ENCODE measurements around the gene LSM10. TPM values are rescaled to one million over a fixed set of nuclear protein-coding genes. Genes with fewer than 3 reads are reported as not detected.

Gene LSM10
- polyA plus RNA-seq, 1 donor = 24.0 TPM

- DNase-seq (ENCODE audit: low read depth) = no peak
These were observed 46.3 kb downstream of the LSM10 start for GRCh38 chr1:36351227-36351977.

GRCh38 chr1:36350659-36351226 lies 47.0 kb downstream of the LSM10 start:
- no peak for DNase-seq (ENCODE audit: low read depth)

GRCh38 chr1:36349839-36350238 lies 47.9 kb downstream of the LSM10 start:
- no peak for DNase-seq (ENCODE audit: low read depth)

GRCh38 chr1:36349241-36349671 lies 48.5 kb downstream of the LSM10 start:
- DNase-seq (ENCODE audit: low read depth) = no peak

DNA sequence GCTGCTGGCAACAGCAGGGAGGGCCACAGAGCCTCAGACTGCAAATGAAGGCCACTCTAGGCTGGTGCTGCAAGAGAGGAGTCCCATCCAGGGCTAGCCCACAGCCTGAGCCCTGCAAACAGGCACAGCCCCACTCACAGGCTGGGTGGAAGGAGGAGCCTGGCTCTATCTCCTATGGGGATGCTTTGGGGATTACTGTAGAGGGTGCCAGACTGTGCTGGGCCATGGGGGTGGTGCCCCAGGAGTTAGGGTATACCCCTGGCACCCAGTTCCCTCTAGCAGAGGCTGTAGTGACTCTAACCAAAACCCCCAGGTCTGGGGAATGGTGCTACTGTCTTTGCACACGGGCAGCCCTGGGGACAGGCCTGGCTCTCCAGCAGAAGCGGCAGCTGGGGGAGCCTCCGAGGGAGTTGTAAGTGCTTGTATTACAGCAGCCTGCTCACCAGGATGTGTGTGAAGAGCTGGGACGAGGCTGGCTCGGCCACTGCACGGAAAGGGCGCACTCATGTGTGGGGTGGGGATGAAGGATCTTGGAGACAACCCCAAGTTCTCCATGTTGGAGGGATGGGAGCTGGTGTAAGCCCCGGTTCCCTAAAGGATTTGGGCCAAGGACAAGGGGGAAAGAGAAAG lies 50.9 kb downstream of the LSM10 start:
- no peak for DNase-seq (ENCODE audit: low read depth)

DNA sequence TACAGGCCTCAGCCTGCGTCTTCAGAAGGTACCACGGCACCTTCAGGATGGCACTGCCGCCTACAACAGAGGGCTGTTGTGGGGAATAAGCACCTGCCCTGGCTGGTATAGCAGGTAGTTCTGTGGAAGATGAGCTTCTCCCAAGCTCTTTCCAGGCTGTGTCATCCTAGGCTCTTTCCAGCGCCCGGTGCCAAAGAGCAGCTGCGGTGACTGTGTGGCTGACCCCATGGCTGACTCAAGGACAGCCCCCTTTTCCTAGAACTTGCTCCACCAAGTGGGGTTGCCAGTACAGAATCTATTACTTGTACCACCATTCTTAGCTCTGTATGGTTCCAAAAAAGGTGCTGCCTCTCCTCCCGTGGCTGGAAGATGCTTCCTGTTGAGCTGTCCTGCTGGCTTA lies 52.4 kb downstream of the LSM10 start:
- DNase-seq (ENCODE audit: low read depth) = no peak

GRCh38 chr1:36344395-36344680 lies 53.4 kb downstream of the LSM10 start:
- no peak for DNase-seq (ENCODE audit: low read depth)

DNA sequence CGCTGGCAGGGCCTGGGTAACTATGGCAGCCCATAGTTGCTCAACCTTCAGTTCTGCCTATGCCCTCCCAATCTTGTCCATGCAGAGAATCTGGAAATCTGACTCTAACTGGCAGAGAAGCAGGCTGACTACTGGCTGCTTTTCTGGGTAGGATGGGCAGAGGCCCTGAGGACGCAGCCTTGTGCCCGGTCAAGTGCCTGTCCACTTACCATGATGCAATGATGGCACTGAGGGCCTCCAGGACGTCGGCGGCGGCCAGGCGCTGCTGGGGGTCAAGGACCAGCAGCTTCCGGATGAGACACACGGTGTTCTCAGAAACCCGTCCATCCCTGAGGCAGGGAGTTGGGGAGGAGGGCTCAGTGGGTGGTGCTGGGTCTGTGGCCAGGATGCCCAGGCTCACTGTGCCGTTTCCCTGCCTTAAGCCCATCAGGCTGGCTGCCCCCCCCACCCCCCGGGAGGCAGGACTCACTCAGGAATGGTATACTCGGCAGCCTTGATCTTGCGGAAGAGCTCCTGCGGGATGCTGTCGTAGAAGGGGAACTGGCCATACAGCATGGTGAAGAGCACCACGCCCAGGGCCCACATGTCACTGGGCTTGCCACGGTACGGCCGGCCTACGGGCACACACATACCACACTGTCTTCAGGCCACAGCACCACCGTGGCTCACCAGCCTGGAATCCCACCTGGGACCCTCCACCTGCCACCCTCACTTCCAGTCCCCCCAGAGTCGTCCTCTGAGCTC lies 53.9 kb downstream of the LSM10 start:
- DNase-seq (ENCODE audit: low read depth) = no peak

Other genes starting within 250 kb of the LSM10 start
- 31.9 TPM for gene TRAPPC3, start 248.4 kb downstream of the LSM10 start, polyA plus RNA-seq (ENCODE audit: insufficient read length)
- gene MAP7D1, start 241.7 kb downstream of the LSM10 start, polyA plus RNA-seq (ENCODE audit: insufficient read length) = 148 TPM
- 91.2 TPM for gene THRAP3, start 173.5 kb downstream of the LSM10 start, polyA plus RNA-seq (ENCODE audit: insufficient read length)
- gene SH3D21, start 91.5 kb downstream of the LSM10 start, polyA plus RNA-seq (ENCODE audit: insufficient read length) = 2.8 TPM
- 29.6 TPM for gene EVA1B, start 74.3 kb downstream of the LSM10 start, polyA plus RNA-seq (ENCODE audit: insufficient read length)
- gene STK40, start 12.0 kb downstream of the LSM10 start, polyA plus RNA-seq (ENCODE audit: insufficient read length) = 24.2 TPM
- gene OSCP1, start 52.5 kb upstream of the LSM10 start, polyA plus RNA-seq (ENCODE audit: insufficient read length) = 6.1 TPM
- 56.3 TPM for gene MRPS15, start 66.5 kb upstream of the LSM10 start, polyA plus RNA-seq (ENCODE audit: insufficient read length)
- 3.4 TPM for gene CSF3R, start 85.0 kb upstream of the LSM10 start, polyA plus RNA-seq (ENCODE audit: insufficient read length)

Data from forelimb muscle (tissue), 1 donor.